HEK293 (cell line): Measurements from ENCODE around the gene SH3YL1.

Experiments used
- CTCF ChIA-PET: fragments of 350-600 bp; formaldehyde crosslinking; extraction: SDS; loops from one replicate; lab custom pipeline; 2021; ENCODE audit warnings: antibody characterized with exemption; lab: Yijun Ruan, JAX
- POLR2A ChIA-PET: fragments of 300-600 bp; formaldehyde crosslinking; extraction: SDS; loops from one replicate; lab custom pipeline; 2020; ENCODE audit warnings: antibody characterized with exemption, inconsistent platforms; lab: Yijun Ruan, JAX
- H3K27ac ChIP-seq: fragments of 200-500 bp; sonication (Bioruptor generic); 2 replicates; pipeline ENCODE4 v1.5.1; 2014; ENCODE audit warnings: low read depth, low read length, control low read depth, inconsistent platforms; ENCODE audit errors: extremely low read depth
- H3K36me3 ChIP-seq, 2 experiments: fragments of 200-500 bp in 1 of 2; sonication (Bioruptor generic) in 1 of 2; 1 replicate in 1 of 2; 2 replicates in 1 of 2; pipeline ENCODE4 v1.5.1; 2014 to 2017; ENCODE audit warnings: inconsistent platforms in 2 of 2, low read length in 2 of 2; ENCODE audit not compliant: control insufficient read depth in 2 of 2, insufficient read depth in 1 of 2
- H3K4me1 ChIP-seq: fragments of 200-500 bp; sonication (Bioruptor generic); 2 replicates; pipeline ENCODE4 v1.5.1; 2014; ENCODE audit warnings: mild to moderate bottlenecking, low read length, inconsistent platforms; ENCODE audit not compliant: control insufficient read depth, insufficient read depth
- H3K4me3 ChIP-seq: 2 replicates; pipeline ENCODE4 v1.5.1; 2011; ENCODE audit warnings: low read depth, mild to moderate bottlenecking, control low read depth, low read length, moderate library complexity
- H3K9me3 ChIP-seq: fragments of 200-500 bp; sonication (Bioruptor generic); 2 replicates; pipeline ENCODE4 v1.5.1; 2014; ENCODE audit warnings: low read depth, low read length, inconsistent platforms; ENCODE audit not compliant: control insufficient read depth, insufficient read depth
- GLI4 ChIP-seq: fragments of 450-650 bp; formaldehyde crosslinking; IDR thresholded peaks from 2 replicates; pipeline ENCODE4 v1.5.1; 2016; ENCODE audit warnings: missing biosample characterization, missing genetic modification characterization
- HOXD13 ChIP-seq: sonication (generic); formaldehyde crosslinking; IDR thresholded peaks from 2 replicates; pipeline ENCODE4 v1.8.0; 2022; ENCODE audit warnings: missing genetic modification reagents, borderline replicate concordance
- ZBTB17 ChIP-seq: fragments of 450-650 bp; formaldehyde crosslinking; IDR thresholded peaks from 2 replicates; pipeline ENCODE4 v1.5.1; 2016; ENCODE audit warnings: missing biosample characterization, missing genetic modification characterization
- ZIC2 ChIP-seq: fragments of 450-650 bp; formaldehyde crosslinking; IDR thresholded peaks from 2 replicates; pipeline ENCODE4 v1.5.1; 2016; ENCODE audit warnings: missing biosample characterization, missing genetic modification characterization
- ZNF140 ChIP-seq: fragments of 450-650 bp; formaldehyde crosslinking; IDR thresholded peaks from 2 replicates; pipeline ENCODE4 v1.5.1; 2016; ENCODE audit warnings: missing biosample characterization, missing genetic modification characterization
- ZNF146 ChIP-seq: fragments of 450-650 bp; formaldehyde crosslinking; IDR thresholded peaks from 2 replicates; pipeline ENCODE4 v1.5.1; 2016; ENCODE audit warnings: missing biosample characterization, missing genetic modification characterization
- ZNF292 ChIP-seq: fragments of 450-650 bp; formaldehyde crosslinking; IDR thresholded peaks from 2 replicates; pipeline ENCODE4 v1.5.1; 2016; ENCODE audit warnings: low read depth, missing biosample characterization, missing genetic modification characterization, borderline replicate concordance
- ZNF391 ChIP-seq: fragments of 450-650 bp; formaldehyde crosslinking; IDR thresholded peaks from 2 replicates; pipeline ENCODE4 v1.5.1; 2016; ENCODE audit warnings: low read depth, missing biosample characterization, missing genetic modification characterization, borderline replicate concordance
- ZNF555 ChIP-seq: fragments of 450-650 bp; formaldehyde crosslinking; conservative IDR thresholded peaks from 2 replicates; pipeline ENCODE4 v1.5.1; 2017; ENCODE audit warnings: missing biosample characterization, mild to moderate bottlenecking, missing genetic modification characterization, inconsistent platforms
- ZNF558 ChIP-seq: fragments of 450-650 bp; formaldehyde crosslinking; IDR thresholded peaks from 2 replicates; pipeline ENCODE4 v1.5.1; 2016; ENCODE audit warnings: missing biosample characterization, missing genetic modification characterization
- ZNF596 ChIP-seq: fragments of 450-650 bp; IDR thresholded peaks from 2 replicates; pipeline ENCODE4 v1.5.0; 2018; ENCODE audit warnings: missing biosample characterization, mild to moderate bottlenecking, missing genetic modification characterization, moderate library complexity
- ZNF843 ChIP-seq: fragments of 450-650 bp; formaldehyde crosslinking; IDR thresholded peaks from 2 replicates; pipeline ENCODE4 v1.5.1; 2016; ENCODE audit warnings: missing biosample characterization, missing genetic modification characterization
- ZSCAN30 ChIP-seq: fragments of 450-650 bp; IDR thresholded peaks from 2 replicates; pipeline ENCODE4 v1.5.1; 2018; ENCODE audit warnings: missing biosample characterization, mild to moderate bottlenecking, missing genetic modification characterization, moderate library complexity
- ZXDB ChIP-seq: fragments of 450-650 bp; formaldehyde crosslinking; IDR thresholded peaks from 2 replicates; pipeline ENCODE4 v1.5.1; 2016; ENCODE audit warnings: missing biosample characterization, missing genetic modification characterization
- TF ChIP-seq, protein P1 (sequence below): fragments of 450-650 bp; formaldehyde crosslinking; conservative IDR thresholded peaks from 2 replicates; pipeline ENCODE4 v1.5.1; 2016; ENCODE audit warnings: low read depth, missing biosample characterization, missing genetic modification characterization
- TF ChIP-seq, protein P2 (sequence below): fragments of 450-650 bp; formaldehyde crosslinking; IDR thresholded peaks from 2 replicates; pipeline ENCODE4; 2016; ENCODE audit warnings: missing biosample characterization, missing genetic modification characterization
- TF ChIP-seq, protein P3 (sequence below): fragments of 450-650 bp; formaldehyde crosslinking; IDR thresholded peaks from 2 replicates; pipeline ENCODE4 v1.5.1; 2016; ENCODE audit warnings: missing biosample characterization, missing genetic modification characterization

SH3YL1 gene

DNA sequence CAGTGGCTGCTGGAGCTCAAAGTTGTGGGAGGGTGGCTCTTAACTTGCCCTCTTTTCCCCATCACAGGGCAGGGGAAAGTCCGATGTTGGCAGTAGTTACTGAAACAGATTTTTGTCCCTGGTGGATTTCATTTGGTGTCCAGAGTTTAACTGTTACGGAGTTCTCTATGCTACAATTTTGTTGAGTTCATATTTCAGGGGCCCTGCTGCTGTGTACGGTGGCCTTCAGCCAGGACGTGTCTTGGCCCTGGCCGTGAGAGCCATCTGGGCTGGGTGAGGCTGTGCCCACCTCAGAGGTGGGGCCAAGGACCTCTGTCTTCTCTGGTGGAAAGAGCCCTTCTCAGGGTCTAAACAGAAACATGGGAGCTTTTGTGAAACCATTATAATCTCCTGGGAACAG, 67.4 kb downstream of the SH3YL1 start:
- POLR2A ChIA-PET: no interaction called here
- no peaks in the 10 kb centered on the region for H3K9me3 ChIP-seq
- CTCF ChIA-PET: no interaction called here
- no peaks in the 10 kb centered on the region for H3K36me3 ChIP-seq
- H3K27ac ChIP-seq: no peak overlapping the region
- no peaks in the 10 kb centered on the region for H3K4me1 ChIP-seq
- TF ChIP-seq ZNF292 (tag by site-specific recombination): no peak
- H3K4me3 ChIP-seq: no peak overlapping the region

DNA sequence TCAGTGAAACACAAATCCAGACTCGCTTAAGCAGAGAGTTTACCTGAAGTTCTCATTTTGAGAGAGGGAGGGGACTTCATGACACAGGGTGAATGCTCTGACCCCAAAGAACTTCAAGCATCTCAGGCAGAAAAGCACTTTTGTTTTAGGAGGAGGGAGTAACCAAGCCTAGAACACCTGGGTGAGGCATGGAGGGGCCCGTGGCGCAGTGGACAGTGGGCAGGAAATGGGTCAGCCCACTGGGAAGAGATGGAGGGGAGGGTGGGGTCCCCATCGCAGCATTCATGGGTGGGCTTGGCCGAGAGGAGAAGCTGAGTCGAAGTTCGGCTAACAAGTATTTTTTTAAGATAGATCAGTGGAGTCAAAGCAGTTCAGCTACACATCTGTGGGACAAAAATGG, 67.9 kb downstream of the SH3YL1 start:
- Histone ChIP-seq H3K9me3 (no peaks in the 10 kb centered on the region), H3K4me1 (no peaks in the 10 kb centered on the region), H3K36me3 (no peaks in the 10 kb centered on the region), H3K27ac (no peak overlapping the region), H3K4me3 (no peak overlapping the region)
- ChIA-PET POLR2A (no interaction called here), CTCF (no interaction called here)
- TF ChIP-seq ZSCAN30 (no peak), ZIC2 (tag by site-specific recombination) (no peak), ZBTB17 (no peak)

DNA sequence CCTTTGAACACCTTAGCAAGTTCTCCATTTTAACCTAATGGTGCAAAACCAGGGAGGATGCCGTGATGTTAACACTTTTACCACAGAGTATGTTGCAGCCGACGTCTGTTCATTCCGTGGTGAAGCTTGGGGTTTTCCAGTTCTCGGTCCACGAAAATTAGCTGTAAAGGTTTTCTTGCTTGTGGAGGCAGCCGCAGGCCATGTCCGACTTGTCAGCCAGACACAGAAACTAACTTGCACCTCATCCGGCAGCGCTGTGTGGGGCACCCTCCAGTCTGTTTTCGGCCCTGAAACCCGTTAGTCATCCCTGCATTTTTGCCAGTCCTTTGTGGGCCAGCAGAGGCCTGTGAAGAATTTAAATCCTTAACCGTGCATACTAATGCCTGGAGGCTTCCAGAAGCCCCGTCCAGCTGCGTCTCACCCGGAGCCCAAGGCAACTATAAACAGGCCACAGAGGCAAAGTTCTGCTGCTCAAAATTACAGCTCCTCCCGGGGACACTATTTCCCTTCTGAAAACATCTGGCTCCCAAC, 70.6 kb downstream of the SH3YL1 start:
- Histone ChIP-seq H3K27ac (no peak overlapping the region), H3K36me3 (no peaks in the 10 kb centered on the region), H3K4me1 (no peaks in the 10 kb centered on the region), H3K9me3 (no peaks in the 10 kb centered on the region), H3K4me3 (no peak overlapping the region)
- CTCF ChIA-PET: interaction anchor here (0.6 kb wide), 1 partner anchor 484 kb away, joined by 3 read pairs; no protein-coding TSS in a partner anchor
- POLR2A ChIA-PET: no interaction called here
- no peak for TF ChIP-seq ZNF140 (tag by site-specific recombination)
- TF ChIP-seq, protein P1, sequence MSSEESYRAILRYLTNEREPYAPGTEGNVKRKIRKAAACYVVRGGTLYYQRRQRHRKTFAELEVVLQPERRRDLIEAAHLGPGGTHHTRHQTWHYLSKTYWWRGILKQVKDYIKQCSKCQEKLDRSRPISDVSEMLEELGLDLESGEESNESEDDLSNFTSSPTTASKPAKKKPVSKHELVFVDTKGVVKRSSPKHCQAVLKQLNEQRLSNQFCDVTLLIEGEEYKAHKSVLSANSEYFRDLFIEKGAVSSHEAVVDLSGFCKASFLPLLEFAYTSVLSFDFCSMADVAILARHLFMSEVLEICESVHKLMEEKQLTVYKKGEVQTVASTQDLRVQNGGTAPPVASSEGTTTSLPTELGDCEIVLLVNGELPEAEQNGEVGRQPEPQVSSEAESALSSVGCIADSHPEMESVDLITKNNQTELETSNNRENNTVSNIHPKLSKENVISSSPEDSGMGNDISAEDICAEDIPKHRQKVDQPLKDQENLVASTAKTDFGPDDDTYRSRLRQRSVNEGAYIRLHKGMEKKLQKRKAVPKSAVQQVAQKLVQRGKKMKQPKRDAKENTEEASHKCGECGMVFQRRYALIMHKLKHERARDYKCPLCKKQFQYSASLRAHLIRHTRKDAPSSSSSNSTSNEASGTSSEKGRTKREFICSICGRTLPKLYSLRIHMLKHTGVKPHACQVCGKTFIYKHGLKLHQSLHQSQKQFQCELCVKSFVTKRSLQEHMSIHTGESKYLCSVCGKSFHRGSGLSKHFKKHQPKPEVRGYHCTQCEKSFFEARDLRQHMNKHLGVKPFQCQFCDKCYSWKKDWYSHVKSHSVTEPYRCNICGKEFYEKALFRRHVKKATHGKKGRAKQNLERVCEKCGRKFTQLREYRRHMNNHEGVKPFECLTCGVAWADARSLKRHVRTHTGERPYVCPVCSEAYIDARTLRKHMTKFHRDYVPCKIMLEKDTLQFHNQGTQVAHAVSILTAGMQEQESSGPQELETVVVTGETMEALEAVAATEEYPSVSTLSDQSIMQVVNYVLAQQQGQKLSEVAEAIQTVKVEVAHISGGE (tag by site-specific recombination): no peak
- TF ChIP-seq ZNF146: no peak
- TF ChIP-seq ZXDB (tag by site-specific recombination): no peak
- TF ChIP-seq ZNF391 (tag by site-specific recombination): no peak
- TF ChIP-seq, protein P2, sequence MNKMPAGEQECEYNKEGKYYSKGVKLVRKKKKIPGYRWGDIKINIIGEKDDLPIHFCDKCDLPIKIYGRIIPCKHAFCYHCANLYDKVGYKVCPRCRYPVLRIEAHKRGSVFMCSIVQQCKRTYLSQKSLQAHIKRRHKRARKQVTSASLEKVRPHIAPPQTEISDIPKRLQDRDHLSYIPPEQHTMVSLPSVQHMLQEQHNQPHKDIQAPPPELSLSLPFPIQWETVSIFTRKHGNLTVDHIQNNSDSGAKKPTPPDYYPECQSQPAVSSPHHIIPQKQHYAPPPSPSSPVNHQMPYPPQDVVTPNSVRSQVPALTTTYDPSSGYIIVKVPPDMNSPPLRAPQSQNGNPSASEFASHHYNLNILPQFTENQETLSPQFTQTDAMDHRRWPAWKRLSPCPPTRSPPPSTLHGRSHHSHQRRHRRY (tag by site-specific recombination): no peak
- TF ChIP-seq ZNF596 (tag by site-specific recombination): no peak
- TF ChIP-seq ZNF555 (tag by site-specific recombination): no peak
- no peak for TF ChIP-seq ZNF558 (tag by site-specific recombination)
- TF ChIP-seq, protein P3, sequence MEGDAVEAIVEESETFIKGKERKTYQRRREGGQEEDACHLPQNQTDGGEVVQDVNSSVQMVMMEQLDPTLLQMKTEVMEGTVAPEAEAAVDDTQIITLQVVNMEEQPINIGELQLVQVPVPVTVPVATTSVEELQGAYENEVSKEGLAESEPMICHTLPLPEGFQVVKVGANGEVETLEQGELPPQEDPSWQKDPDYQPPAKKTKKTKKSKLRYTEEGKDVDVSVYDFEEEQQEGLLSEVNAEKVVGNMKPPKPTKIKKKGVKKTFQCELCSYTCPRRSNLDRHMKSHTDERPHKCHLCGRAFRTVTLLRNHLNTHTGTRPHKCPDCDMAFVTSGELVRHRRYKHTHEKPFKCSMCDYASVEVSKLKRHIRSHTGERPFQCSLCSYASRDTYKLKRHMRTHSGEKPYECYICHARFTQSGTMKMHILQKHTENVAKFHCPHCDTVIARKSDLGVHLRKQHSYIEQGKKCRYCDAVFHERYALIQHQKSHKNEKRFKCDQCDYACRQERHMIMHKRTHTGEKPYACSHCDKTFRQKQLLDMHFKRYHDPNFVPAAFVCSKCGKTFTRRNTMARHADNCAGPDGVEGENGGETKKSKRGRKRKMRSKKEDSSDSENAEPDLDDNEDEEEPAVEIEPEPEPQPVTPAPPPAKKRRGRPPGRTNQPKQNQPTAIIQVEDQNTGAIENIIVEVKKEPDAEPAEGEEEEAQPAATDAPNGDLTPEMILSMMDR (tag by site-specific recombination): no peak
- TF ChIP-seq HOXD13 (CRISPR knock-in tag): no peak
- TF ChIP-seq GLI4 (tag by site-specific recombination): no peak
- no peak for TF ChIP-seq ZNF843 (tag by site-specific recombination)
